Heart right ventricle (tissue), 16 donors: Measurements from ENCODE around the gene PLK2. TPM values are rescaled to one million over a fixed set of nuclear protein-coding genes. Genes with fewer than 3 reads are reported as not detected.

ENCODE experiments used
- ATAC-seq, 8 donors: fragments of 200-7000 bp; cut with Tn5 transposase; one replicate each; pipeline ENCODE4 v1.9.1; 2020; ENCODE audit warnings: mild to moderate bottlenecking in 8 of 8, moderate library complexity in 8 of 8, moderate number of reproducible peaks in 1 of 8
- DNase-seq, 2 donors: peaks; one replicate each; pipeline ENCODE4 v3.0.0-alpha.2; 2020
- H3K27ac ChIP-seq, 10 donors: fragments of 200-600 bp; sonication (generic) in 2 of 10; one replicate each; pipeline versions ENCODE4 v1.5.0 to v1.8.0; 2020 to 2022; ENCODE audit warnings: mild to moderate bottlenecking in 3 of 10
- H3K27me3 ChIP-seq, 7 donors: fragments of 200-600 bp; one replicate each; pipeline ENCODE4 v1.8.0; 2021 to 2022; ENCODE audit warnings: mild to moderate bottlenecking in 2 of 7
- H3K36me3 ChIP-seq, 9 donors: fragments of 200-600 bp; sonication (generic) in 1 of 9; one replicate each; pipeline versions ENCODE4 v1.5.0 to v1.8.0; 2020 to 2022; ENCODE audit warnings: mild to moderate bottlenecking in 2 of 9
- H3K4me1 ChIP-seq, 9 donors: fragments of 200-600 bp; sonication (generic) in 1 of 9; one replicate each; pipeline versions ENCODE4 v1.5.0 to v1.8.0; 2020 to 2022; ENCODE audit warnings: mild to moderate bottlenecking in 4 of 9
- H3K4me3 ChIP-seq, 10 donors: fragments of 200-600 bp; sonication (generic) in 2 of 10; one replicate each; pipeline versions ENCODE4 v1.5.0 to v1.8.0; 2020 to 2022; ENCODE audit warnings: mild to moderate bottlenecking in 7 of 10, moderate library complexity in 2 of 10
- H3K9me3 ChIP-seq, 11 donors: fragments of 200-600 bp in 10 of 11; sonication (generic) in 2 of 11; one replicate each; pipeline versions ENCODE4 v1.5.0 to v1.8.0; 2013 to 2022; ENCODE audit warnings: mild to moderate bottlenecking in 2 of 11, control low read depth in 1 of 11, moderate library complexity in 1 of 11
- CTCF ChIP-seq, 9 donors: fragments of 200-600 bp; sonication (generic) in 2 of 9; IDR thresholded peaks; one replicate each; pipeline versions ENCODE4 v1.5.0 to v1.8.0; 2021 to 2022; ENCODE audit warnings: antibody characterized with exemption in 9 of 9, mild to moderate bottlenecking in 5 of 9, moderate library complexity in 1 of 9
- WGBS, 2 donors: extraction: QIAGEN DNeasy Blood & Tissue Kit; methylation state at CpG; one replicate each; pipeline ENCODE4 v1.1.7; 2013; ENCODE audit warnings: inconsistent platforms in 1 of 2; 5-methylcytosine and 5-hydroxymethylcytosine counted together
- intact Hi-C, 10 donors: fragments of 100-400 bp; cut with DNase I; formaldehyde crosslinking; loops; one replicate each; pipeline versions ENCODE4 v1.11.1 to v1.14.2; 2022
- polyA plus RNA-seq, 2 donors: library from polyadenylated mRNA; stranded (reverse); fragments of 200-250 nt; gene quantifications; one replicate each; pipeline ENCODE4 v1.2.3, GENCODE V29; 2013
- total RNA-seq, 10 donors: library from RNA; stranded (reverse); fragmentation: NEBNext Ultra II Directional in 3 of 10; extraction: Animal tissue kit (Norgen Biotek cat#: 25700) in 3 of 10; gene quantifications; one replicate each; pipeline versions ENCODE4 v1.2.1 to v1.2.4, GENCODE V29; 2021 to 2023
- donor health status: Arrhythmogenic right ventricular cardiomyopathy.
- donor health status: ischemic (EF 13 %, LVEDD 7.1; RV severe dilation, severe dysfunction).
- donor health status: healthy with polysubstance abuse.
- donor health status: DM: no; HTN: yes; CAD: no.
- donor health status: DM: no; HTN: no; CAD: no.
- donor health status: ischemic (EF 25% LVEDD 6.9; RV normal size, moderate dysfunction).
- donor health status: ischemic (EF 25% LVEDD 5.7; RV mildly dilated, moderate dysfunction).
- donor health status: healthy.
- donor health status: DM: yes; HTN: yes; CAD: no.
- donor health status: Ischemic cardiomyopathy.
- donor health status: ischemic (EF 35%, LVEDD 5.7; RV mildly dilated, moderate dysfunction).
- donor health status: nonischemic (EF 11% LVEDD 7.7; RV severe dilation, severe dysfunction).
- donor health status: DM: yes; HTN: yes; CAD: no.
- donor health status: PGD.
- donor health status: ischemic (EF 29% LVEDD 5.4; RV normal size, mild dysfunction).
- donor health status: nonischemic (EF 23%, LVEDD 6.1; RV moderate dilation, normal function).

PLK2 gene
- total and polyA plus RNA-seq, 12 donors: 11.5 to 174 (median 102) TPM

GRCh38 chr5:58455480-58455879, 4.4 kb downstream of the PLK2 start:
- Histone ChIP-seq H3K36me3 (peaks cover 0 to 66% (median 48%) of the 10 kb centered on the region in 9 donors), H3K27ac (peak overlapping the region in 8 of 10 donors; percentile 34 to 99 (median 98)), H3K27me3 (peaks cover 0 to 20% (median 0%) of the 10 kb centered on the region in 7 donors), H3K4me1 (peaks cover 0 to 41% (median 31%) of the 10 kb centered on the region in 9 donors), H3K4me3 (peak overlapping the region; percentile 11 to 94 (median 88)), H3K9me3 (no peaks in the 10 kb centered on the region)
- no peak for DNase-seq
- WGBS, 2 donors: 45 to 49% methylated on average over 5 of the region's 5 CpGs
- intact Hi-C loops: loop anchor here in 8 of 10 donors (5.0 to 10.0 kb wide), 12 partner anchors 91 to 441 kb away; no protein-coding TSS in a partner anchor
- no peak for ATAC-seq
- no peak for TF ChIP-seq CTCF (IDR thresholded peaks at IDR 0.05)

GRCh38 chr5:58455066-58455465, 4.8 kb downstream of the PLK2 start:
- ATAC-seq (no peak), DNase-seq (no peak)
- intact Hi-C loops: loop anchor here in 8 of 10 donors (5.0 to 10.0 kb wide), 12 partner anchors 90 to 440 kb away; no protein-coding TSS in a partner anchor
- peaks cover 0 to 20% (median 0%) of the 10 kb centered on the region in 7 donors for H3K27me3 ChIP-seq
- peak overlapping the region in 8 of 10 donors; percentile 34 to 99 (median 98) for H3K27ac ChIP-seq
- no peaks in the 10 kb centered on the region for H3K9me3 ChIP-seq
- H3K36me3 ChIP-seq: peaks cover 0 to 66% (median 48%) of the 10 kb centered on the region in 9 donors
- peaks cover 0 to 41% (median 31%) of the 10 kb centered on the region in 9 donors for H3K4me1 ChIP-seq
- TF ChIP-seq CTCF (IDR thresholded peaks at IDR 0.05): peak in 1 of 9 donors; percentile 11
- H3K4me3 ChIP-seq: peak overlapping the region in 9 of 10 donors; percentile 75 to 94 (median 89)
- WGBS, 2 donors: 24 to 40% methylated on average over 5 of the region's 5 CpGs

- Histone ChIP-seq H3K36me3 (peaks cover 0 to 66% (median 48%) of the 10 kb centered on the region in 9 donors), H3K27me3 (peaks cover 0 to 13% (median 0%) of the 10 kb centered on the region in 7 donors), H3K9me3 (no peaks in the 10 kb centered on the region), H3K4me3 (peak overlapping the region in 6 of 10 donors; percentile 77 to 94 (median 88)), H3K4me1 (peaks cover 0 to 41% (median 27%) of the 10 kb centered on the region in 9 donors), H3K27ac (peak overlapping the region in 4 of 10 donors; percentile 30 to 99 (median 98))
- DNase-seq (no peak), ATAC-seq (no peak)
- TF ChIP-seq CTCF (IDR thresholded peaks at IDR 0.05): no peak
- intact Hi-C loops: loop anchor here in 7 of 10 donors (5.0 to 10.0 kb wide), 9 partner anchors 89 to 439 kb away; no protein-coding TSS in a partner anchor
- WGBS, 2 donors: 64 to 79% methylated on average over 1 of the region's 1 CpG
Measured at GRCh38 chr5:58454025-58454424, 5.9 kb downstream of the PLK2 start.

- peaks cover 0 to 41% (median 24%) of the 10 kb centered on the region in 9 donors for H3K4me1 ChIP-seq
- peak overlapping the region in 6 of 10 donors; percentile 77 to 94 (median 88) for H3K4me3 ChIP-seq
- peak overlapping the region in 4 of 10 donors; percentile 6 to 99 (median 54) for H3K27ac ChIP-seq
- ATAC-seq (no peak), DNase-seq (no peak)
- H3K27me3 ChIP-seq: peaks cover 0 to 6% (median 0%) of the 10 kb centered on the region in 7 donors
- H3K36me3 ChIP-seq: peaks cover 0 to 61% (median 48%) of the 10 kb centered on the region in 9 donors
- intact Hi-C loops: loop anchor here in 7 of 10 donors (5.0 to 10.0 kb wide), 9 partner anchors 89 to 439 kb away; no protein-coding TSS in a partner anchor
- TF ChIP-seq CTCF (IDR thresholded peaks at IDR 0.05): no peak
- no peaks in the 10 kb centered on the region for H3K9me3 ChIP-seq
Measured at GRCh38 chr5:58453306-58453705, 6.6 kb downstream of the PLK2 start.
